GM19351 (cell line): ENCODE results near the gene CCDC138.

Source experiments
- ATAC-seq: cut with Tn5 transposase; IDR thresholded peaks from one replicate; pipeline ENCODE4 v1.9.1; 2021; ENCODE audit warnings: mild to moderate bottlenecking, moderate library complexity; ENCODE audit not compliant: unreplicated experiment

CCDC138 gene

GRCh38 chr2:108824316-108825070, 37.9 kb downstream of the CCDC138 start:
- no peak for ATAC-seq

GRCh38 chr2:108825254-108825653, 38.7 kb downstream of the CCDC138 start:
- no peak for ATAC-seq

- no peak for ATAC-seq
Observed at GRCh38 chr2:108825736-108826135, 39.2 kb downstream of the CCDC138 start.

DNA sequence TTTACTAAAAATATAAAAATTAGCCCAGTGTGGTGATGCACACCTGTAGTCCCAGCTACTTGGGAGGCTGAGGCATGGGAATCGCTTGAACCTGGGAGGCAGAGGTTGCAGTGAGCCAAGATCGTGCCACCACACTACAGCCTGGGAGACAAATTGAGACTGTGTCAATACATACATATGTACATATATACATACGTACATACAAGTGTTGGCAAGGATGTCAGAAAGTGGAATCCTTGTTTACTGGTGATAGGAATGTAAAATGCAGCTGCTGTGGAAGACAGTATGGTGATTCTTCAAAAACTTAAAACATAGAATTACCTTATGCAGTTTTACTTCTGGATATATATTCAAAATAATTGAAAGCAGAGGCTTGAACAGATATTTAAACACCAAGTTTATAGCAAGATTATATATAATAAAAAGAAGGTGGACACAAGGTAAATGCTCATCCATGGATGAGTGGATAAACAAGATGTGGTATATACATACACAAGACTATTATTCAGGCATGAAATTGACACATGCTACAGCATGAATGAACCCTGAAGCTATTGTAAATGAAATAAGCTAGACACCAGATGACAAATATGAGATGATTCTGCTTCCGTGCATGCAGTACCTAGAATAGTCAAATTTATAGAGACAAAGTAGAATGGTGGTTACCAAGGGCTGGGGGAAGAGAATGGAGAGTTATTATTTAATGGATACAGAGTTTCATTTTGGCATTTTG, 43.2 kb downstream of the CCDC138 start:
- no peak for ATAC-seq

- no peak for ATAC-seq
Observed at GRCh38 chr2:108833219-108833618, 46.6 kb downstream of the CCDC138 start.

DNA sequence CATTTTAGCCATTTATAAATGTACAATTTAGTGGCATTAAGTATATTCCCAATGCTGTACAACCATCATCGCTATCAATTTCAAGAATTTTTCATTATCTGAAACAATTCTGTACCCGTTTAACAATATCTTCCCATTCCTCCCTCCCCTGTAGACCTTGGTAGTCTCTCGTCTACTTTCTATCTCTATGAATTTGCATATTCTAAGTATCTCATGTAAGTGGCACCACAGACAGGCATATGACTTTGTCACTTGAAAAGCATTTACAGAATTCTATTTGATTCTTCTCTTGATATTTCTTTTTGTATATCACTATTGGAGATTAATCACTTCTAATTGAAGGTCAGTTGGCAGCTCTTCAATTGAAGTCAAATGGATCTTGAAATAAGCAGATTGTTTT, 48.0 kb downstream of the CCDC138 start:
- ATAC-seq = no peak

DNA sequence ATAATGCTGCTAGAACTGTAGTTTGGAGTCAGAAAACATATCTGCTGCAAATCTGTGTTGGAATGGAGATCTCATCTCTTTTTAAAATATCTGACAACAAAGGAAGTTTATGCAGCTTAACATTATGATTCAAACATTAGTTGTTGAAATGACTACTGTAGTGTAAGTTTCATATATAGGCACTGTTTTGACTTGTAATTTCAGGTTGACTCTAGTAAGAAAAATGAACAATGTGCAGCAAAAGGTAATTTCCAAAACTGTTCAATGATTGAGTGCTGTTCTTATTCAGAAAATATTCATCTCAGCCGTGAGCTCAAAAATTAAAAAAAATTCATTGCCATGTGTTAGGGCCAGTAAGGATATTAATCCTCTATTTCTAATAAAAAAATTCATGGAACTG, 48.5 kb downstream of the CCDC138 start:
- no peak for ATAC-seq

DNA sequence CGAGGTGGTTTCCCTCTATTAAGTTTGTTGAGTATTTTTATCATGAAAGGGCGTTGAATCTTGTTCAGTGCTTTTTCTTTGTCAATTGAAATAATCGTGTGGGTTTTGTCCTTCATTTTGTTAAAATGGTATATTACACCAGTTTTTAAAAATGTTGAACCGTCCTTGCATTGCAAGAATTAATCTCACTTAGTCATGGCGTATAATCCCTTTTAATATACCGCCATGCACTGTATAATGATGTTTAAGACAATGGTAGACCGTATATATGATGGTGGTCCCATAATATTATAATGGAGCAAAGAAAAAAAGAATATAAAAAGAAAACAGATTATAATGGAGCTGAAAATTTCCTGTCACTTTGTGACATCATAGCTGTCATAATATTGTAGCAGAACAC, 50.6 kb downstream of the CCDC138 start:
- ATAC-seq = no peak

- no peak for ATAC-seq
Observed at GRCh38 chr2:108841506-108841905, 54.9 kb downstream of the CCDC138 start.

GRCh38 chr2:108845923-108846322, 59.4 kb downstream of the CCDC138 start:
- no peak for ATAC-seq

DNA sequence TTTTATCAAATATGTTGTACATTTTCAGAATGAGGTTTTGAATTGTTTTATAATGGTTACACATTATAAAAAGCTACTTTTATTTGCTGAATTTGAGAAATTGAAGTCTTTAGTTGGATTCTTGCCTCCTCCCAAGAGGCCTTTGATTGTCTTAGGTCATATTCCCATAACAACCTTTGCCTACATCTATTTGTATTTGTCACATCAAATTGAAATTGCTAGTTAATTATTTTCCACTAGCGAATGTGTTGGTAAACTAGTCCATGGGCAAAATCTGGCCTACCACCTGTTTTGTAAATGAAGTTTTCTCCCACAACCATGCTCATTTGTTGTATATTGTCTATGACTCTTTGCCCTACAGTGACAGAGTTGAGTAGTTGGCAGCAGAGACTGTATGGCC, 60.4 kb downstream of the CCDC138 start:
- ATAC-seq = no peak

DNA sequence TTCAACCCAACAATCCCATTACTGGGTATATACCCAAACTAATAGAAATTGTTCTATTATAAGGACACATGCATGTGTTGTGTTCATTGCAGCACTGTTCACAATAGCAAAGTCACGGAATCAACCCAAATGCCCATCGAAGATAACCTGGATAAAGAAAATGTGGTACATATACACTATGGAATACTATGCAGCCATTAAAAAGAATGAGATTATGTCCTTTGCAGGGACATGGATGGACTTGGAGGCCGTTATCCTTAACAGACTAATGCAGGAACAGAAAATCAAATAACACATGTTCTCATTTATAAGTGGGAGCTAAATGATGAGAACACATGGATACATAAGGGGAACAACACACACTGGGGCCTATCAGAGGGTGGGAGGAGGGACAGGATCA, 65.8 kb downstream of the CCDC138 start:
- ATAC-seq = no peak

DNA sequence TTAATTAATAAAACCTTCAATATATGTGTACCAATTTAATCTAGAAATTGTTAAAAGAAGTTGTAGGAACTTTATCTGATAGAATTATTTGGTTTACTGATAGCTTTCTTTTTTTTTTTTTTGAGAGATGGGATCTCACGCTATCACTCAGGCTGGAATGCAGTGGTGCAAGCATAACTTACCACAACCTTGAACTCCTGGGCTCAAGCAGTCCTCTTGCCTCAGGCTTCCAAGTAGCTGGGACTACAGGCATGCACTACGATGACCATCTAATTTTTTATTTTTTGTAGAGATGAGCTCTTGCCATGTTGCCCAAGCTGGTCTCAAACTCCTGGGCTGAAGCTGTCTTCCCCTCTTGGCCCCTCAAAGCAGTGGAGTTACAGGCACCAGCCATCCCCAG, 66.8 kb downstream of the CCDC138 start:
- no peak for ATAC-seq

GRCh38 chr2:108854484-108854883, 67.9 kb downstream of the CCDC138 start:
- ATAC-seq = no peak

DNA sequence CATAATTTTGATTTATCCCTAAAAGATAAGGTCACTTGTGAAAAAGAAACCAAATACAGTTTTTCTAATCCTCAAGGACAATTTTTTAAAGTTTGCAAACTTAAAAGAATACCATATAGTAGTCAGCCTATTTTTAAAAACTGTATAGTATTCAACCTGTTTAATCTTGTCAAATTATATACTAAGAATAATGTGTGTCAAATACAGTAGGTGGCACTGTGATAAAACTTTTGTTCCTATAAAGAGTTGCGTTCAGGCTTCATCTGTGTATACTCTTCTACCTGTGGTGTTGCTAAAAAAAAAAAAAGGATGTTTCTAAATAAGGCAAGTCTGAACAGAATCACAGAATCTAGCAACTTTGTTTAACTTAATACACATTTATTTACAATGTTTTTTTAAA, 68.6 kb downstream of the CCDC138 start:
- peak; percentile 50 for ATAC-seq

DNA sequence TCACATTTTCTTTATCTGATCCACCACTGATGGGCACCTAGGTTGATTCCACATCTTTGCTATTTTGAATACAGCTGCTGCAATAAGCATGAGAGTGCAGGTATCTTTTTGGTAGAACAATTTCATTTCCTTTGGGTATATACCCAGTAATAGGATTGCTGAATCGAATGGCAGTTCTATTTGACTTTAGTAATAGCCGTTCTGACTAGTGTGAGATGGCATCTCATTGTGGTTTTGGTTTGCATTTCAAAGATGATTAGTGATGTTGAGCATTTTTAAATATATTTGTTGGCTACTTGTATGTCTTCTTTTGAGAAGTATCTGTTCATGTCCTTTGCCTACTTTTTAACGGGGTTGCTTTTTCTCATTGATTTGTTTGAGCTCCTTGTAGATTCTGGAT, 72.3 kb downstream of the CCDC138 start:
- ATAC-seq = no peak

GRCh38 chr2:108866041-108866440, 79.5 kb downstream of the CCDC138 start:
- no peak for ATAC-seq

- ATAC-seq = no peak
Observed at GRCh38 chr2:108868911-108869310, 82.3 kb downstream of the CCDC138 start.

DNA sequence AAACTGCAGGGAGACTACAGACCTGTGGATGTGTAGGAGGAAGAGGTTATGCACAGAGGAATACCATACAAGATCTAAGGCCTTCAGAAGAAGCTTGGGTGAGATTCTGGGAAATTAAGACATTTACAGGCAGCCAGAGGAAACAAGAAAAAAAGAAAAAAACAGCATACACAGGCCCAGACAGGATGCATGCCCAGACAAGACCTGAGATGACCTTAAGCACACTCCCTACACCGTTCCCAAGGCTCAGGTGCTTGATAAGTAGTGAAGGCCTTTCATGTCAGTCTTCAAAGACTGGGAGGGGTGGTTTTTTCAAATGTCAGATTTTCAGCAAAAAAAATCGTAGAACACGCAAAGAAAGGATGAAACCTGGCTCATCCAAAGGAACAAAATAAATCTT, 83.0 kb downstream of the CCDC138 start:
- no peak for ATAC-seq

DNA sequence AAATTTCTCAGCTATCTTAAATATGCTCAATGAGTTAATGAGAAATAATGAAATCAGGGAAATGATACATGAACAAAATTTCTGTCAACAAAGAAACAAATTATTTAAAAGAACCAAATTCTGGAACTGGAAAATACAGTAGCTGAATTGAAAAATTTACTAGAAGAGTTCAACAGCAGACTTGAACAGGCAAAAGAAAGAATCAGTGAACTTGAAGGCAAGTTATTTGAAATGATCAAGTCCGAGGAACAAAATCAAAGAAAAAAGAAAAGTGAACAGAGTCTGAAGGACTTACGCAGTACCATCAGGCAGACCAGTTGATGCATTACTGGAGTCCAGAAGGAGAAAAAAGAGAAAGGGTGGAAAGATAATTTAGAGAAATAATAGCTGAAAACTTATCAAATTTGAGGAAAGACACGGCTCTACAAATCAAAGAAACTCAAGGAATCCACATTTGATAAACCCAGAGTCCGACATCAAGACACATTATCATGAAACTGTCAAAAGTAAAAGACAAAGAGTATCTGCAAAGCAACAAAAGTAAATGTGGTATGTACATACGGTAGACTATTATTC, 83.6 kb downstream of the CCDC138 start:
- ATAC-seq = no peak

DNA sequence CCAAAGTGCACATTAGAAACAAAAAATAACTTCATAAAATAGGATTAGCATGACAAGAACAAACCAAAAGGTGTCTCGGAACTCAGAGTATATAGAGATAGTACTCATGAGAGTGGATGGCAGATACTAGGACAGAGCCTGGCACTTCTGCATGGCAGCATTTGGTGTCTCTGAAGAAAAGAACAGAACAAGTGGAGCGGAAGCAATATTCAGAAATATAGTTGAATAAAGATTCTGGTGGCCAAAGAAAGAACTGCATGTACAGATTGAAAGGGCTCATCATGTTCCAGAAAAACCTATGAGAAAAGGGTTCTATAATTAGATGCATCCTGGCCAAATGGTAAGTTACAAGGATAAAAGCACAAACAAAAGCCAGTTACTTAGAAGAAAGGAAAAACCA, 90.9 kb downstream of the CCDC138 start:
- no peak for ATAC-seq

DNA sequence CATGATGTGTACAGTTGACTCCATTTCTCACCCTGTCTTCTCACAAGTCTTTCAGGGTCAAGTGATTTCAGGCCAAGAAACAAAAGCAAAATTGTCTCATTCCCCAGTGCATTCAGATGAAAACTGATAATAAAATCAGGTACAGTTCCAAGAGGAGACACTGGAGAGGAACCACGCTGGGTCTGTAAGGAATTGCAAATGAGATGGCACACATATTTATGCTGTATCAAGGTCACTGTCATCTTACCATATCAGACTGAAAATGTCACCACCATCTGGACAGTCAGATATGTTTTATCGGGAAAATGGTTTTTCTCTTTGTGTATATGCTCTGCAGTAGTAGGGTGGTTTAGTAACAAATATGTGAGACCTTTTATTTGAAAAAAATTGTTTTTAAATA, 91.7 kb downstream of the CCDC138 start:
- no peak for ATAC-seq
